Measurements from ENCODE around the gene ZNF740.

Gene ZNF740

GRCh38 chr12:53227341-53227740 lies 46.8 kb downstream of the ZNF740 start:
- no peak for DNase-seq (ENCODE audit: low read depth)

- DNase-seq (ENCODE audit: low read depth) = no peak
These were observed 47.3 kb downstream of the ZNF740 start for GRCh38 chr12:53227836-53228235.

GRCh38 chr12:53229454-53229853 lies 48.9 kb downstream of the ZNF740 start:
- DNase-seq (ENCODE audit: low read depth) = no peak

DNA sequence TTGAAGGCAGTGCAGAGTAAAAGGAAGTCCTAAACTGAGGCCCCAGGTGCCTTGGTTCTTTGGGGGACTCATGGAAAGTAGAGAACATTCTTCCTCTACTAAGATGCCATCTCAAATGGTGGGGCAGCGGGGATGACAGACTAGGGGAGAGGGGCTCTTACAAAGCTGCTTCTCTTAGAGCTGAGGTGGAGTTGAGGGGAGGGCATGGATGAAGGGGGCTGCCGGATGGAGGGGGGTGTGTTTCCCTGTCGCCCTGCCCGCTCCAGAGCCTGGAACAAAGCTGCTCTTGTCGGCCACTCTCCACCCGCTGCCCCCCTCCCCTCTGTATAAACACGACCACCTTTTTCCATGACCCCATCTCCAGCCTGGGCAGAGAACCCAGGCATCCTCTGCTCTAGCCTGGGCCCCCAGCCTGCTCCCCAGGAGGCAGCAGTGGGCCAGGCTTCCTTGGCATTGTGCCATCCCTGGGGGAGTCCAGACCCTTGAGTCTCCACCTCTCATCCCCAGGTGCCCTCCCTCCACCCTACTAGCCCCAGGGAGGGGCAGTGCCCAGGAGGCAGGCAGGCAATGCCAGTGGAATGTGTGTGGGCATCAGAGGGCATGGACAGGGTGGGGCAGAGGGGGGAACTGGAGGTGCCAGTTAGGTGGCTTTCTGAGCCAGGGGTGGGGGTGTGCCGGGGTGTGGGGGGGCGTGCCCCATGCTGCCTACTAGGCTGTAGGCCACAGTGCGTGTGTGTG lies 49.8 kb downstream of the ZNF740 start:
- no peak for DNase-seq (ENCODE audit: low read depth)

DNA sequence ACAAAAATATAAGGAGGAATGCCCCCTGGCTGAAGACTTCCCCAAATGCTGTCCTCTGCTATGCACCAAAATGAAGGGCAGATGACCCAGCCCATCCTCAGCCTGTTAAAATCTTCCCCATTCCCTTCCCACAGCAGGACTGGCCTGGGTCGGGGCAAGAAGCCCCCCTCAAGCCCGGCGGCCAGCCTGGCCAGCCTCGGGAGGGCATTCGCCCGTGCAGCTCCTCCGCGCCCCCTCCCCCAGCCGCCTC lies 51.1 kb downstream of the ZNF740 start:
- DNase-seq (ENCODE audit: low read depth) = no peak

DNA sequence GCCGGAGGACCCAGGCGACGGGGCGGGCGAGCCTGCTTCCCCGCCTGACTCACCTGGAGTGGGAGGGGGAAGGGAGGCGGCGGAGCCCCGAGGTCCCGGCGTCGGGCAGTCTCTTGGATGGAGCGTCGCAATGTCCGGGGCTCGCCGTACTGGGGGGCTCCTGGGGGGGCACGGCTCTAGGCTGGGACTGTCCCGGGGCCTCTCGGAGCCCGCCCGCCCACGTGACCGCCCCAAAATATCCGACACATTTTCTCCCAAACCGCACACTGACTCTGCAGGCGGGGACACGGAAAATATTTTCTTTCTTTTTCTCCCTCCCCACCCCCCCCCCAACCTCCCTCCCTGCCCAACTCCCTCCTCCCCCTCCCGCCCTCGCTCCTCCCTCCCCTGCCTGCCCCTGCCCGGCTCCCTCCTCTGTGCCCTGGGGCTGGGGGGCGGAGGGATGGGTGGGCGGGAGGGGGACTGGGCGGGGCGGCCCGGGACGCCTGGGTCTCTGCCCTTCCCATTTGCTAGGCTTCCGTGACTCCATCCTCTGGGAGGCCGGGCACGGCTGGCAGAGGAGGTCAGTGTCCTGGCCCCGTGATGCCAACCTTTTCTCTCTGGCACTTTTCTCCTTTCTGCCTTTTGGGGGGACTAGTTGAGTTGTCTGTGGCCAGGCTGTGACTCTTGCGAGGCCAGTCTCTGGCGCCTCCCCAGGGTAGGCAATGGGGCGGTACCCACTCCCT lies 51.6 kb downstream of the ZNF740 start, which contains the start of gene RARG:
Gene RARG, minus strand, starts transcription at position 289 of the 725 bp plus-strand sequence. CDS start 4,664 bp downstream, outside the sequence.
- no peak for DNase-seq (ENCODE audit: low read depth)

- DNase-seq (ENCODE audit: low read depth) = no peak
These were observed 52.3 kb downstream of the ZNF740 start for GRCh38 chr12:53232646-53233461.

DNA sequence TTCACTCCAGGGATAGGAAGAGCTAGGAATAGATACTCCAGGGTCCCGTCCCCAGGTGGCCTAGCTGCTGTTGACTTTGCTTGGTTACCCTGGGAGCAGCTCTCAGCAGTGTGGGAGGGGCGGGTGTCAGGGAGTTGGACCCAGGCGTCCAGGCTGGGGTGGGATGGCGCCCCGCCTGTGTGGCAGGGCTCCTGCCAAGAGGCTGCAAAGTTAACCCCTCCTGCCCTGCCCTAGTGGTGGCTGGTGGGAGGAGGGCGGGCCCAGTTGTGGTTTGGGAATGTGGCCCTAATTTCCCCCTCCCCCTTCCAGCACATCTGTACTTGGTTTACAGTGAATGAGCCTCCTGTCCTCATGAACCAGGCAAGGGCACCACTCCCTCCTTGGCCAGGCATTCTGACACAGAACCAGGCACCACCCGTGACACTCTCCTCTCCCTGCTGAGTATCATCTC lies 53.2 kb downstream of the ZNF740 start:
- DNase-seq (ENCODE audit: low read depth) = no peak

GRCh38 chr12:53234271-53234914 lies 53.9 kb downstream of the ZNF740 start:
- DNase-seq (ENCODE audit: low read depth) = no peak

DNA sequence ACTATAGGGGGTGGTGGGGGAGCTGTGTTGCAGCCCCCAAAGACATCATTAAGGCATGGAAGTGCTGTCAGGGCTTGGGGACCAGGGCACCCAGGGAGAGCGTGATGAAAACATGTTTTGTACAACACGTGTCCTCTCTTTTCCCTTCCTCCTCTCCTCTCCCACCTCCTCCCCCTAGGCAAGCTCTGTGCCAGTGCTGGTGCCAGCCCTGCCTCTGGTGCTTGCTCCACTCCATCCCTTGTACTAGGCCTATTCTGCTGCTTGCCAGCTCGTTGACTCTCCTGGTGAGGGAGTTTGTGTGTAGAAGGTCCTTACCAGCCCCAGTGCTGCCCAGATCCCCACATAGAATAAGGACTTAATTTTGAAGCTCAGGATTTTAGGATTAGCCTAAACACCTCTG lies 54.6 kb downstream of the ZNF740 start:
- no peak for DNase-seq (ENCODE audit: low read depth)

- no peak for DNase-seq (ENCODE audit: low read depth)
These were observed 55.4 kb downstream of the ZNF740 start for GRCh38 chr12:53235742-53236442.

DNA sequence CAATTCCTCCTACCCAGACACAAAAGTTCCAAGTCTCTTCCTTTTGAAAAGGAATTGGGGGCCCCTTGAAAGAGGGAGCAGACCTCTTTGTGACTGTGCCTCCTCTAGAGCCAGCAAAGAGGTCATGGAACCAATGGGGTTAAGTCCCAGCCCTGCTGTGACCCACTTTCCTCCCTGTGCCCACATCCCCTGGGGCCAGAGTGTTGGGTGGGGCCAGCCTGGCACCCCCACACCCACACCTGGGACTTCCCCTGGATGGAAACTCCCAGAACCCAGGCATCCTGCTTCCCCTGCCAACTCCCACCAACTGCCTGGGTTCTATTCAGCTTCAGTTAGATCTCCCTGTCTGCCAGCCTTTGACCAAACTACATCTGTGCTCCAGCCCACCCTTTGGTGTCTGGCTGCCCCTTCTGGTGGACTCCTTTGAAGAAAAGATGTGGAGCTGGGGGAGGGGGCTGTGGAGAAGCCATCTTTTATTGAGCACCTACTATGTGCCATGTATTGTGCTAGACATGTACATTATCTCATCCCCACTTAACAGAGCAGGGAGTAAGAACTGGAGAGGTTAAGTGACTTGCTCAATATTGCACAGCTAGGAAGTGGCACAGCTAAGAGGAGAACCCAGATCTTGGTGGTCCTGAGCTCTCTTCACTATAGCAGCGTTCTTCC lies 56.1 kb downstream of the ZNF740 start:
- no peak for DNase-seq (ENCODE audit: low read depth)

- DNase-seq (ENCODE audit: low read depth) = no peak
These were observed 59.2 kb downstream of the ZNF740 start for GRCh38 chr12:53239643-53240258.

- no peak for DNase-seq (ENCODE audit: low read depth)
These were observed 61.3 kb downstream of the ZNF740 start for GRCh38 chr12:53241623-53242412.

DNA sequence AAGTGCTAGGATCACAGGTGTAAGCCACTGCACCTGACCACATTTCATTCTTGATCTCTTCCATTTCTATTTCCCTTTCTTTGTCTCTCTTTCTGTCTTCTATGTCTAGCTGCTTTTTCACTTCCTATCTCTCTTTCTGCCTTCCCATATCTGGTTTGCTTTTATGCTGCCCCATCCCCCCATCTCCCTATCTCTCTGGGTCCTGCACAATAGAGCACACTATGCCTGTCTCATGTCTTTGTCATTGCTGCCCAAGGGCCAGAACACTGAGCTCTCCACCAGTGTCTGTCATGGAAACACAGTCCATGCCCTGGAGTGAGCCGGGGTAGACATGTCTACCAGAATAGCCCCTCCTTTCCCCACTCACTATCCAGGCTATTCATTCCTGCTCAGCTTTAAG lies 63.8 kb downstream of the ZNF740 start:
- no peak for DNase-seq (ENCODE audit: low read depth)

Measured in HS-5 (cell line).